ENCODE data around the gene RNF220. TPM values are rescaled to one million over a fixed set of nuclear protein-coding genes. Genes with fewer than 3 reads are reported as not detected.

RNF220 gene
- total RNA-seq, 1 donor from 2014 or later, result 76.4 TPM

GRCh38 chr1:44632598-44632997 lies 227.5 kb downstream of the RNF220 start:
- no peak for ATAC-seq
- no peak for DNase-seq (ENCODE audit: missing footprints)
- intact Hi-C loops (cut with DNase I), result no loop called here

GRCh38 chr1:44634606-44635189 lies 229.6 kb downstream of the RNF220 start:
- ATAC-seq (no peak), DNase-seq (ENCODE audit: missing footprints) (no peak)
- intact Hi-C loops (cut with DNase I), result no loop called here

- intact Hi-C loops (cut with DNase I), result no loop called here
- no peak for ATAC-seq
Measured at GRCh38 chr1:44635439-44635838, 230.4 kb downstream of the RNF220 start.

DNA sequence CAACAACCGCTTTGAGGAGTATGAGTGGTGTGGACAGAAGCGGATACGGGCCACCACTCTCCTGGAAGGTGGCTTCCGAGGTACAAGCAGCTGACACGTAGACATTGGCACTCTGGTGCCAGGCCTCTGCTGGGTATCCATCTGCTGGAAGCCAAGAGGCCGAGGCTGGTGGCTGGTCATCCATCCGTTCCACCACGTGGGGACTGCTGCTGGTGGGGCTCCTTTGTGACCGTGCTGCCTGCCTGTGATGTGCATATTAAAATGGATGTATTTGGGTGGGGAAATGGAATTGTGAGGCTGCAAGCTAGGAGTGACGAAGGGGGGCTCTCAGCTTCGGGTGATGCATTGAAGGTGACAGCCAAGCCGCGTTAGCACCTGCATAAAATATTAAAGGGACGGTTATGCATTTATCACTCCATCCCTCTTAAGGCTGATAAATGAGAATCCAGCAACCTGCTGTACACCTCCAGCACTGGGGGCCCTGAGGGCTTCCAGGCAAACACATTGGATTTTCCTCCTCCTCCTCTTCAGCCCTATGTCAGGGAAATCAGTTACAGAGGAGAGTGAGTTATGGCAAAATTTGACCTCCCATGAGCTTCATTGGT lies 231.1 kb downstream of the RNF220 start:
- intact Hi-C loops (cut with DNase I), result no loop called here
- ATAC-seq (no peak), DNase-seq (ENCODE audit: missing footprints) (no peak)

More at GRCh38 chr1:44635439-44635838, 230.4 kb downstream of the RNF220 start:
- DNase-seq (ENCODE audit: missing footprints), result no peak

DNA sequence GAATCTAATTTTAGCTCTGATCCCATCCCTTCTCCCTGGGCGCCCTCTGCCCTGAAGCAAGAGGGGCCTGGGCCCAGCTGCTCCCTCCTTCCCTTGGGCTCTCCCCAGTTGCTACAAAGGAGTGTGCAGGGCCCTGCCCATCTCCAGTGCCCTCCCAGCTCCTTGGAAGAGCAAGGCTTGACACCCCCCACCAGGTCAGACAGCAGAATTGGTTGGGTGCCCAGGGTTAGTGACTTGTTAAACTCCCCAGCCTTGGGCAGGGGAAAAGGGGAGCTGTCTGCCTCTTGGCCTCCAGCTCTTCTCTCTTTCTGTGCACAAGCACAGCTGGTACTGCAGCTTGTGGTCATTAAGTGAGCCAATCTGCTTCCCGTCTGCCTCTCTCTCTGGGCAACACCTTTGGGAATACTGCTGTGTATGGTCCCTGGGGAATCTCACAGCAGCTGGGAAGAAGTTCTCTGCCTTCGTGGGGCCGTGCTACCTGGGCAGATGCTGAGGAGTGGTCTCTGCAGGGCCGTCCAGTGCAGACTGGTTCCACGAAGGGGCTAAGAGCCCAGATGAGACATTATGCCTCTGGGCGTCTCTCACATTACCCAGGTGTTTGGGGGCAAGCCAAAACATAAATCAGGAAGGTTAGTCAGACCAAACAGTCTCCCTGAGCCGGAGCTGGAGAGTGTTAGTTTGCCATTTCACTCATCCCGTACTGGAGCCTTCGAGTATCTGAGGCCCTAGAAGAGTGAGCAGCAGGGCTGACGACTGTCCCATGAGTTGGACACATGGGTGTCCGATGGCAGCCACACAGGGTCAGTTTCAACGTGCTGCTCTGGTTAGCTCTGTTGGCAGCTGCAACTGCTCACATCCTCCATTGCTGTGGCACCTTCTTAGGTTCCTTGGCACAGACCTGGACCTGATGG lies 231.9 kb downstream of the RNF220 start:
- no peak for ATAC-seq
- DNase-seq (ENCODE audit: missing footprints), result no peak
- intact Hi-C loops (cut with DNase I), result no loop called here

DNA sequence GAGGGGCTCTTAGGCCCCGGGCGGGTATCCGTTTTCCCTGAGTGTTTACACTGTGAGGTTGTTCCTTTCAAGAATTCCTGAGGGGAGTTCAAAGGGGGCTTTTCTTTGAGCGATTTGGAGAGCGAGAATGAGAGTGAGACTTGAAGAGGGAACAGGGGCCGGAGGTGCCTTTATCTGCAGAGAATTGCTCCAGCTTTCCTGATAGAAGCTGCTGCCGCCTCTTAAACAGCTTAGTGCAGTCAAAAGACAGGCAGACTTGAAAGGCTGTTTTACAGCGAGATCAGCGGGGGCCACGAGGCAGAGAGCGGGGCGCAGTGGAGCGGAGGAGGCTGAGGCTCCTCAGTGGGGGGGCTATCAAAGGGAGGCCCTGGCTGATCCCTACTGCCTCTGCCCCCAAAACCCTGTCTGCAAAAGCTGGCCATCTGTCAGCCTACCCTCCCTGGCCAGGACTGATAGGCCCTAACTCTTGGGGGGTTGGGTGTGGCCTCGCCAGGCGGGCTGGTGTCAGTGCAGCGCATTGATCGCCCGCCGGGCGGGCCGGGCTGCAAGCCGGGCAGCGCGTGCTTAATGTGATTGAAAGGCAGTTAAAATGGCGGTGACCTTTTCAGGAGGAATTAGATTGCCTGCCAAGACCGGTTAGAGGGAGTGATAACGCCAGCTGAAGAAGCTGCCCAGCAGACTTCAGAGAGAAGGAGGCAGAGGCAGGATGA lies 232.8 kb downstream of the RNF220 start:
- DNase-seq (ENCODE audit: missing footprints) (no peak), ATAC-seq (no peak)
- intact Hi-C loops (cut with DNase I), result no loop called here

DNA sequence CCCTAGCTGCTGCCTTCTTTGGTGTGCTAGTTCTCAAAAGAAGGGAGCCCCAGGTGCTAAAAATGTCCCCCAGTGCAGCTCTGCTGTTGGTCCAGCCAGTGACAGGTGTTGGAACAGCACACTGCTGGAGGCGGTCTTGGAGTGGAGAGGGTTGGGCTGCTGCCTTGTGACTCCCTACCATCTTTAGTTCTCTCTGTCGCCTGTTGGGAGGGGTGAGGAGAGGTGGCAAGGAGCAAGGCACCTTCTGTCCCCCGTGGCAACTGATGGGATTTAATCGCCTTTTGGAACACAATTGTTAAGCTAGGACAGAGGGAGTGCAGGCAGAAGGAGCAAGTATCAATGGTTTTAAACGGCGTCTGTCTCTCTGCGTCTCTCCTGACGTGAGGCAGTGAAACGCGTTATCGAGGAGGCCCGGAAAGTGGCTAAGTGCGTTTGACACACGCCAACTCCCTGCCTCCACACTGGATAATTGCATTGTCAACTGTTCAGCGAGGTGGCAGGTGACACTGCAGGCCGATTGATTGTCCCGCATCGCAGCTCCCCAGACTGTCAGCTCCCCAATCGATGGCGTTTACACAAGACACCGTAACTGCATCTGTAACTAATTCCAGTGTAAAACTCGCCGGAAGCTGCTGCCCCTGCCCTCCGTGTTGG lies 235.3 kb downstream of the RNF220 start:
- DNase-seq (ENCODE audit: missing footprints) (no peak), ATAC-seq (peak; percentile 73)
- intact Hi-C loops (cut with DNase I), result no loop called here

DNA sequence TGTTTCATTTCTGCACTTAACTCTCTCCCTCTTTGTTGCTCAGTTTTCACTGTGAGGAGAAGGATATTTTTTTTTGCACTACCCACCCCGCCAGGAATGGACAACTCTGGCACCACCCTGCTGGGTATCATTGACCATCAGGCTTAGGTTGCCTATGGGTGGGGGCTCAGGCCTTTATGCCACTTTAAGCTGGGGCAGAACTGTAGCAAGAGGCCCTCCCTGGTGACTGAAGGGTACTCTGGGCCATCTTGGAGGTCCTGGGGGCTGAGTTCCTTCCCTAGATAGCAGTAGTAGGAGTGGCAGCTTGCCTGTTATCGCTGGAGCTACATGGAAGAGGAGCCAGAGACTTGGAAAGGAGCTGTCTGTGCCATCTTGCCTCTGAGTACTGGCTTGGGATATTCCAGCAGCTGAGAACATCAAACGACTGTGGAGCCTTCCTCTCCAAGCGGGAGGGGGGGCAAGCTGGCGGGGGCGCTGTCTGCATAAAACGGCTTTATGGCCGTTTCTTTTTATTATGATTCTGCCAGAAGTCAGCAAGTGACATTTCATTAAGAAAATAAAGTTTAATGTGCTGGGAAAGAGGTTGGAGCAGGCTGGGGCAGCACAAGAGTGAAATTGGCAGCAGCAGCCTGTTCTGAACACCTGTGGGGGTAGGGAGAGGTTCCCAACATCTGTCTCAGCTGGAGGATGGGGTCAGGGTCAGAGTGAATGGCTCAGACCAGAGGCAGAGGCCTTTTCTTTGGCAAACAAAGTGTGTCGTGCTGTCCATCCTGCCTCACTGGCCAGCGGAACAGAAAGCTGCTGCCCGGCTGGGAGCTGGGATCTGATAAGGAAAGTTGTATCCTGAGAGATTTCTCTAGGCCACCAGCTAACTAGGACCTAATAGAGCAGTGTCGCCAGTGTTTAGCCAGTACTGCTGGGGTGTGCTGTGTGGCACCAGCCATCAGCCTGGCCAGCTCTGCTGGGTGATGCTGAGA lies 236.4 kb downstream of the RNF220 start:
- ATAC-seq, result no peak

GRCh38 chr1:44642255-44642654 lies 237.2 kb downstream of the RNF220 start:
- ATAC-seq, result no peak
- intact Hi-C loops (cut with DNase I), result no loop called here
- no peak for DNase-seq (ENCODE audit: missing footprints)

More for the DNA sequence above, 236.4 kb downstream of the RNF220 start:
- no peak for DNase-seq (ENCODE audit: missing footprints)
- intact Hi-C loops (cut with DNase I), result no loop called here

- DNase-seq (ENCODE audit: missing footprints) (no peak), ATAC-seq (no peak)
- intact Hi-C loops (cut with DNase I), result no loop called here
Measured at GRCh38 chr1:44642925-44643324, 237.9 kb downstream of the RNF220 start.

- no peak for DNase-seq (ENCODE audit: missing footprints)
- no peak for ATAC-seq
- intact Hi-C loops (cut with DNase I), result no loop called here
Measured at GRCh38 chr1:44643721-44644334, 238.8 kb downstream of the RNF220 start.

- intact Hi-C loops (cut with DNase I), result no loop called here
- ATAC-seq (no peak), DNase-seq (ENCODE audit: missing footprints) (no peak)
Measured at GRCh38 chr1:44644806-44645205, 239.8 kb downstream of the RNF220 start.

- intact Hi-C loops (cut with DNase I), result no loop called here
- DNase-seq (ENCODE audit: missing footprints) (no peak), ATAC-seq (peak; percentile 78)
Measured at GRCh38 chr1:44645476-44646244, 240.6 kb downstream of the RNF220 start.

DNA sequence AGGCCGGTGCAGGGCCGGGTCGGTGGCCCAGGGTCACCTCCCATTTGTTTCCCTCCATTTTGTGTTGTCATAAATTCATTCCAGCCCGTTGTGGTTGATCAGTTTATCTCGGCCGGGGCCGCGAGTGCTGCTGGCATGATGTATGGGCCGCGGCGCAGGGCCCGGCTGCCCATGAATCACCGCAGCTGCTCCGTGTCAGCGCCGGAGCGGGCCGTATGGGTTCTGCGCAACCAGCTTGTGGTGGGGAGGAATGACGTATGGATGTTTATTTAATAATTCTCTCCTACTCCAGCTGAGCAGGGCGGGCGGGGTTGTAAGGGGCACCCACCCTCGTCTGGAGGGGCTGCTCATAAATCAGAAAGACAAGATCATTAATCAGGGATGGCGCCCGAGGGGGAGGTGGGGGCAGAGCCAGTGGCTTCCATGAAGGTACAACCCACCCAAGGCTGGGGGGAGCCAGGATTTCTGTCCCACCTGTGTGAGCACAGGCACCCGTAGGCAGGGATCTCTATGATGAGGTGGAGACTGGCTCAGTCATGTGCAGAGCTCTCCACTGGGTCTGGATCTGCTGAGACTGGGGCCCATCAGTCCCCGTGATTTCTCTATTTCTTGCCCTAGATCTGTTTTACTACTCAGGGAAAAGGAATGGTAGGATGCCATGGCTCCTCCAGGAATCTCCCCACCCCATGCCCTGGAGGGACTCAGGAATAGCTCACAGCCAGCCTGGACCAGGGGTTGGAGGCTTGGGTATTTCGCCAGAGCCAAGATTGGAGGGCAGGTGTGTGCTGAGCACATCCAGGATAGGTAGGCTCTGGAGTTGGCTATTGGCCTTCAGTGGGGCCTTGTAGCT lies 241.4 kb downstream of the RNF220 start:
- intact Hi-C loops (cut with DNase I), result no loop called here
- no peak for ATAC-seq
- DNase-seq (ENCODE audit: missing footprints), result no peak

GRCh38 chr1:44647896-44648295 lies 242.8 kb downstream of the RNF220 start:
- DNase-seq (ENCODE audit: missing footprints), result no peak
- ATAC-seq, result no peak
- intact Hi-C loops (cut with DNase I), result no loop called here
